DMS114 treated with DMSO at 0.1 percent for 48 hours (cell line): ENCODE results near the gene PXDN.
A peak's percentile ranks its signal among the peaks of the same experiment; 100 is the strongest.
"Not testable (repeated sequence)": the region's sequence is repeated elsewhere in the genome, so short reads cannot be mapped to it uniquely, and the experiment has no call there.

ENCODE experiments used
- DNase-seq: peaks from one replicate; lab custom pipeline; 2025; ENCODE audit not compliant: unreplicated experiment; lab: John Stamatoyannopoulos, UW

PXDN gene

DNA sequence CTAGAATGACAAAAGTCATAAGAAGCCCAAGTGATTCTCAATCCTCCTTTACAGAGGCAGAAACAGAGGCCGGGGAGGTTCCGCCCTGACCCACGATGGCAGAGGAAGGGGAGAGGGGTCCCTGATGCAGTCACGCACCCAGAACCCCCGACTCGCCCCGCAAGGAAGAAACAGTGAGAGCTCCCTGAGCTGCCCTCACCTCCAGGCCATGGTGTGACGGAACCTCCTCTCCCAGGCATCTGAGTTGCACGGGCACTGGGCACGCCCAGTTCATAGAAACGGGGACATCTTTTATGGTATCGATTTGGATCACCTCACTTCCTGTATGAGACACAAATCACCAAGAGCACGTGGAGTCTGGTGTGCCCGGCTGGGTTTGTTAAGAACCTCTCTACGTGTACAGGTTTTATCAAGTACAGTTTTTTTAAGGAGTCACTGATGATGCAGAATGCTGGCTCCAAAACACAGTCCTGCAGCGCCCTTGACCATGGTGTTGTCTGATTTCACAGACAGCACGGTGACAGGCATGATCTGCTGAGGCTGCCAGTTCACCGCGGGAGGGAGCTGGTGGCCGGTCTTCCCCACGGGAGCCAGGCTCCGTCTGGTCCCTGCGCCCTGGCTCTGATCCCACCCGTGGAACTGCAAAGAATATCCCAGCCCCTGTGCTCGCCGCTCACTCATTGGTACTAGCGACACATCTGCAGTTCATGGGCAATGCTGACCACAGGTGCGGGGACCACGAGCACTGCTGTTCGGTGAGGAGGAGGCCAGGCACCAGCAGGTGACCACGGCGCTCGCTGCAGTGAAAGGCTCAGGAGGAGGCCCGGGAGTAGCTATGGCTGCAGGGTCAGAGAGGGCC, 35.6 kb downstream of the PXDN start:
- DNase-seq: no peak

DNA sequence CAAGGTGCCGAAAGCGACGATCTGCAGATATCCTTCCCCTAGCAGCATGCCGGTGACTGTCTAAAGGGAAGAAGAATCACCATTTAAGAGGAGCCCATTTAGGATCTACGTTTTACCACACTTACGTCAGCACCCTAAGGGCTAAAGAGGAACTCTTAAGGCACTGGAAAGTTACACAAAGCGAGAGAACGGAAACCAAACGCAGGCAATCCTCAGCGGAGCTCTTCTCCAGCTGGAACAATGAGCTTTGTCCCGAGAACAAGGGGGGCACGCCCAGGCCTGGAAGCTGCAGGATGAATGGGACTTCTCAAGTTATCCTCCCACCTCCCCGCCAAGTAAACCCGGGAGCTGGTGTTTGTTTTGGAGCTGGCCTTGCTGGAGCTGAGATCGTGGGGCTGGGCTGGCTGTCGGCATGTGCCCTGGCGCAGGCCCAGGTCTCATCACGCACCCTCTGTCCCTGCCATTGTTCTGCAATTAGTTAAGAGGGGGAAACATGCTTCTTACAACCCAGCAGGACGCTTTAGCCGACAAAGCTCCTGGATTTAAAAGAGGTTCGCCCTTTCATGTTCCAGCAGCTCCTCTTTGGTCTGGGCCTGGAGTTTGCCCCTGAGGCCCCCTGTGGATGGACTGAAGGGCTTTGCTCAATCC, 36.4 kb downstream of the PXDN start:
- DNase-seq: no peak

GRCh38 chr2:1706089-1706841, 38.0 kb downstream of the PXDN start:
- DNase-seq: not testable (repeated sequence)

GRCh38 chr2:1705557-1706076, 38.7 kb downstream of the PXDN start:
- no peak for DNase-seq

- peak; percentile 12 for DNase-seq
These were observed 39.4 kb downstream of the PXDN start for GRCh38 chr2:1704631-1705556.

GRCh38 chr2:1702186-1702565, 42.1 kb downstream of the PXDN start:
- no peak for DNase-seq

GRCh38 chr2:1701556-1702185, 42.6 kb downstream of the PXDN start:
- no peak for DNase-seq

GRCh38 chr2:1701020-1701419, 43.3 kb downstream of the PXDN start:
- no peak for DNase-seq

DNA sequence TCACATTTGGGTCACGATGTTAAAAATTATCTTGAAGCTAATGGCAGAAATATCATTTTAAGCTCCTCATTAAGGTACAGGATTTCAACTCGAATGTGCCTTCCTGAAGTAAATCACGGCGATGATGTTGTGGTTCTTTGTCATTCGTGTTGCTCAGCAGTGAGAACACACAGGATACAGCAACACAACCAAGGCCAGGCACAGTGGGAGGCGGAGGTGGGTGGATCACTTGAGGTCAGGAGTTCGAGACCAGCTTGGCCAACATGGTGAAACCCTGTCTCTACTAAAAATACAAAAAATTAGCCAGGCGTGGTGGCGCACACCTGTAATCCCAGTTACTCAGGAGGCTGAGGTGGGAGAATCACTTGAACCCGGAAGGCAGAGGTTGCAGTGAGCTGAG, 43.9 kb downstream of the PXDN start:
- DNase-seq: not testable (repeated sequence)

DNA sequence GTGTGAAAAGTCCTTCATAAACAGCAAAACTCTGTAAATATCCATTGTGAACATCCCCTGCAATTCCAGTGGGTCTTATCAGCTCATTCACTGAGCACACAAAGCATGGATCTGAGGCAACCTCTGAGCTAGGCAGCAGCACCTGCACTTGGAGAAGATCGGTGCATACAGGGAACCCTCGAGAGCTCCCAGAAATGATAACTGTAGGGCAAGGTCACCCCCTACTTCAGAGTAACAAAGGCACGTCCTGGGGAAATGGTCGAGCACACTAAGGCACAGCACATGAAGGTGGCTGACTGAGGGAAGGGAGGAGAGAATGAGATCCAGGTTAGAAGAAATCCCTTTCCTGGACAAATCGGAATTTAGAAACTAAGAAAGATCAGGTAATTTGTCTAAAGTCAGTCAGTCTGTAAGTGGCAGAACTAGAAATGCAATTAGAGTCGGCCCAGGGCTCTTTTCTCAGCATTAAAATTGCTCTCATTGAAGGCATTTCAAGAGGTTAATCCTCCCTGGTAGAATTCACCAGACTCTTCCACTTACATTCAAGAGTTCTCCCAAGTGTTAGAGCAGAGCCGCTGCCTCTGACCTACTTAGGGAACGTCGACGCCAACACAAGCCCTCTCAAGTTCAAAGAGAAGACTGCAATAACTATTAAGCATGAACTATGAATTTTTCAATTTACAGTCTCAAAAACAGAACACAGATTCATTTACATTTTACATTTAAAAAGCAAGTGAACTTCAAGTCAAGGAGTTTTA, 45.9 kb downstream of the PXDN start:
- no peak for DNase-seq

GRCh38 chr2:1697601-1698000, 46.7 kb downstream of the PXDN start:
- no peak for DNase-seq

DNA sequence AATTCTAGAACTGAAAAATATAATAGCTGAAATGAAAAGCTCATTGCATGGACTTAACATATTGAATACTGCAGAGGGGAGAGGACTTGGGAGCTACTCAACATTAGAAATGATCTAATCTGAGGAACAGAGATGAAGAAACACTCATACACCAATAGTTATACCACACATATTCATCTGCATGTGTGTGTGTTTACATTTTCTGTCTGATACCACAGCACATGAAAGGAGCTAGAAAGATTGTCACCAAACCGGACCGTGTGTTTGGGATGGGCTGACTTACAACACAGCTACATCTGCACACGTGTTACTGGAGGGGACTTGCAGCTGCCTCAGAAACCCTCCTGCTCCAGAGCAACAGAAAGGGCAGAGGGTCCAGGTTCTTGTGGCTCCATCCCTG, 47.8 kb downstream of the PXDN start:
- DNase-seq: no peak

GRCh38 chr2:1694371-1695271, 49.7 kb downstream of the PXDN start:
- DNase-seq: no peak

DNA sequence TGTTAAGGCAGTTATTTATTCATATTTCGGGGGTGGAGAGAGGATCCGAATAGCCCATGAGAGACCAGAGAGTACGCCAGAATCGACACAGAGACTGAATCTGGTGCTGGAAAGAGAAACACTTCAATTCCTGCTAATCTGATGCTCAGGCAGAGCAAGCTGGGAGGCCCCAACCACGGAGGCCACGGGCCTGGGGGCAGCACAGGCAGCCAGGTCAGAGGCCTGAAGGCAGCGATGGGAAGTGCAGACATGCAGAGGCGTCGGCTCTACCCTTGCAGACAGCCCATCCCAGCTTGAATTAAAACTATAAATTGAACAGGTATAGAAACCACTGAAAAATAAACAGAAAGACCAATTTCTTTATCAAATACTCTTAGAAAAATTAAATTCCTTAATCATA, 50.6 kb downstream of the PXDN start:
- DNase-seq: no peak

DNA sequence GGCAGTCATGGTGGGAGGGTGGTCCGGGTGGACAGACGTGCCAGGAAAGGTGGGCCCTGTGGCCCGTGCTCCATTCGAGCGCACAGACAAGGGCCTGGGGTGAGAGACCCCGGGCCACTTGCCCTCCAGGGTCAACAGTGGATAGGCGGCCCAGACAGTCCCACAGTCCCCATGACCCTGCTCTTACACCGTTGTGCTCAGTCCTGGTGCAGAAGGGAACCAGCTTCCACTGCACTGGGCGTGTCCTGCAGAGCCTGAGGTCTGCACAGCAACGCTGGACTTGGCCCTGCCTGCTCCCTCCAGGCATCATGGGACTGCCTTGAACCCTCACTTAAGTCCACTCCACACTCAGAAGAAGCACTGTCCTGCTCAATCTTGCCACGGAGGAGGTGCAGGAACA, 52.0 kb downstream of the PXDN start:
- DNase-seq: no peak

DNA sequence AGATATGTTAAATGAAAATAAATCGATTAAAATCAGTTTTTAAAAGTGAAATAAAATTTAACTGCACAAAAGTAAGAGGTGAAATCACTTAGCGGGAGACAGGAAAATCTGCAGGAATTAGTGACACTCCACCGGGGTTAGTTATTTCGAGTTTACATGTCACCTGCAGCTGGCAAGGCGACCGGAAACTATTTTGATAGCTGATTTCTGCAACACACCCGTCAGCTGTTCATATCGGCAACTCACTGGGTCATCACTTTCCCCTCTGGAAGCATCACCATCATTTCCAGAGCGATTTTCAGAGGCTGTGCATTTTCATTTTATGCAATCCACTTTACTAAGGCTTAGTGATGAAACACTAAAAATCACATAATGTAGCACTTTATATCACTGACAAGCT, 52.9 kb downstream of the PXDN start:
- DNase-seq: no peak

- DNase-seq: no peak
These were observed 54.1 kb downstream of the PXDN start for GRCh38 chr2:1690056-1690775.

GRCh38 chr2:1688859-1689258, 55.5 kb downstream of the PXDN start:
- DNase-seq: no peak
